NCI-H146 treated with DMSO at 0.1 percent for 48 hours (cell line): ENCODE results near the gene FRZB.

Source experiments
- DNase-seq: peaks from one replicate; lab custom pipeline; 2025; ENCODE audit not compliant: unreplicated experiment; lab: John Stamatoyannopoulos, UW

FRZB gene

DNA sequence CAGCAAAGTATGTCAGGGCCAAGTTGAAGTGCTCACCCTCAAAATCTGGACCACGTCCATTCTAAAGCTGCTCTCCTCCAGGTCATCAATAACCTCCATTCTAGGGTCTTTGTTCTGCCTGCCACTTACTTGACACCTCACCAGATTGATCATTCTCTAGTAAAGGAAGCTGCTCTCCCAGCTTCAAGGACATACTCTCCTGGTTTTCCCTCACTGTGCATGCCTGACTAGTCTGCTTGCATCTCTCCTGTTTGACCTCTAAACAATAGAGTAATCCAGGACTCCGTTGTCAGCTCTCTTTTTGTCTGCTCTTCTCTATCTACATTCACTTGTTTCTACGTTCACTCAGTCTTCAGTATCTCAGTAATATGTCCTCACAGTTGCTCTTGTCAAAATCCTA is 59.1 kb downstream of the FRZB start:
- no peak for DNase-seq

DNA sequence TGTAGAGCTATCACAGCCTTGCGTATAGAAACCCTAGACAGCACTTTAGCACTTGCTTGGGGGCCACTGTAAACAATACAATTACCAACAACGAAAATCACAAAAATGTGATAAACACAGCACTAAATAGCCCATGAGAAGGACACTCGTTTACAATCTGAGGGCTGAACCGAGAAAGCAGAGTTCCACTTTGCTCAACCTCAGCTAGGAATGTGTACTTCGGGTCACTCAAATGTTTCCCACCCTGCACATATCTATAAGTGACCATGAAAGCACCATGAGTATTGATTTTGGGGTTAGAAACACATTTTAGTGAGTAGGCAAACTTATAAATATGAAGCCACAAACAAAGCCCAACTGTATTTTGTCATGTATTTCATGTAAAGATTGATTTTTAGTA is 62.3 kb downstream of the FRZB start:
- no peak for DNase-seq

DNA sequence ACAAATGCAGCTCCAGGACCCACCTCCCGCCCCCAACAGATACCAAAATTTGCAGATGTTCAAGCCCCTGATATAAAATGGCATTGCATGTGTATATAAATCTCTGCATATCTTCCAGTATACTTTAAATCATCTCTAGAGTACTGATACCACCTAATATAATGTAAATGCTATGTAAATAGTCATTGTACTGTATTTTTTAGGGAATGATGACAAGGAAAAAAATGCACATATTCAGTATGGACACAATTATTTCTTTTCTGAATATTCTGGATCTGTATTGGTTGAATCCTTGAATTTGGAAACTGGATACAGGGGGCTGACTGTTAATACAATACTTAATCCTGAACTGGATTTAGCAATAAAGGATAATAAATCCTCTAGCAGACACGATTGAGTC is 67.7 kb downstream of the FRZB start:
- DNase-seq: no peak

DNA sequence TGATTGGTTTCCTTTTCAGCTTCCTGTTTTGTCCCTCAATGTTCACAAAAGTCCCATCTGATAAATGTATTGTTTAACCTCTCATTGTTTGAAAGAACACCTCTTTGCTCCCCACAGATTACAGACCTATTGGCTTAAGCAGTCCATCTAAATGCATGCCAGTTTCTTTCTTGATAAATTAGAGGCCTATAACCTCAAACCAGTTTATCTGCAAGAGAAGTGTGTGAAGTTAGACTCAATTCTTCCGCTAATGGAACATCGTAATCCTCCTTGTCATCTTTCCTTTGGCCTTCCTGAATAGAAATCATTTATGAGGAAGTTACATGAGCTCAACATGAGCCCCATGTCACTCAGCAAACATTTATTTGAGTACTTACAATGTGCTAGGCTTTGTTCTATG is 74.0 kb downstream of the FRZB start:
- DNase-seq: no peak

DNA sequence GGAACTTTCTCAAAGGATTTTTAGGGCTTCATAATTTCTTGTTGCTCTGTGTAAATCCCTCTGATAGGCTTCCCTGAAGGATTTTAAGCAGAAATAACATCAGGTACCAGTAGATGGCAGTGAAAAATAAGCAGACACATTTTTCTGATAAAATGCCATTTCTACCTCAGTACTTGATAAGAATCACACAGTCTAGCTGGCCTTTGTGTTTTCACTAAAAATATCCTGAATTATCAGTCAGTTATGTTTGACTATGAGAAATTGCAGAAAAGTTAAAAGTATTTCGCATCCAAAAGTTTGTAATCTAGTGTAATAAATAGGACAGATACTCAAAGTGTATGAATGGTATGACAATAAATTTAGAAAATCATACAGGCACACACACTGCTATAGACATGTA is 81.7 kb downstream of the FRZB start:
- no peak for DNase-seq

DNA sequence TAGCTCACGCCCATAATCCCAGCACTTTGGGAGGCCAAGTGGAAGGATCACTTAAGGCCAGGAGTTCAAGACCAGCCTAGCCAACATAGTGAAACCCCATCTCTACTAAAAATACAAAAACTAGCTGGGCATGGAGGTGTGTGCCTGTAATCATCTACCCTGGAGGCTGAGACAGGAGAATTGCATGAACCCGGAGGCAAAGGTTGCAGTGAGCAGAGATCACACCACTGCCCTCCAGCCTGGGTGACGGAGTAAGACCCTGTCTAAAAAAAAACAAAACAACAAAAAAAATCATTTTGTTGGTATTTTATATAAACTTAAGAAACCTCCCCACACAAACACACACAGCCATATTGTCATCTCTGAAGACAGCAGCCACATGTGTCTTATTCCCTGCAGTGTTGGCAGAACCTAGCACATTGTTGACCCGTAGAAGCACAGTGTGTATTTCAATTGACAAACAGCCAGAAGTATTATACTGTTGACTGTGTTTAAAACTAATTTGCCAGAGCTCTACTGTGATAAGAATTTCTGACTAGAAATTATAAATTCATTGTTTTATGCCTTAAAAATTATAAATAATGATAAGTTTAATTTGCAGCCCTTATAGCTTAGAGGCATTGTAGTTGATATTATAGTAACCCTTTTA is 82.3 kb downstream of the FRZB start:
- no peak for DNase-seq
